NB4 (cell line): ENCODE measurements around the gene PELI2.

Source experiments
- DNase-seq: peaks from one replicate; pipeline ENCODE4 v3.0.0; 2010; ENCODE audit warnings: low read depth
- H3K4me3 ChIP-seq: one replicate; pipeline ENCODE4 v1.5.1; 2011; ENCODE audit warnings: mild to moderate bottlenecking, low read depth, low read length, moderate library complexity
- MYC ChIP-seq: IDR thresholded peaks from 2 replicates; pipeline ENCODE4 v1.6.1; 2011; ENCODE audit warnings: low read depth, low read length
- POLR2A ChIP-seq: IDR thresholded peaks from 2 replicates; pipeline ENCODE4 v1.6.1; 2011; ENCODE audit warnings: mild to moderate bottlenecking; ENCODE audit not compliant: insufficient read length; ENCODE audit errors: extremely low read depth
- TF ChIP-seq, protein P1 (sequence below): IDR thresholded peaks from one replicate; pipeline ENCODE4 v1.5.1; 2012; ENCODE audit warnings: low read depth, low read length
- TF ChIP-seq, protein P2 (sequence below): IDR thresholded peaks from 2 replicates; pipeline ENCODE4 v1.6.1; 2011; ENCODE audit warnings: low read depth, low read length

The PELI2 gene

DNA sequence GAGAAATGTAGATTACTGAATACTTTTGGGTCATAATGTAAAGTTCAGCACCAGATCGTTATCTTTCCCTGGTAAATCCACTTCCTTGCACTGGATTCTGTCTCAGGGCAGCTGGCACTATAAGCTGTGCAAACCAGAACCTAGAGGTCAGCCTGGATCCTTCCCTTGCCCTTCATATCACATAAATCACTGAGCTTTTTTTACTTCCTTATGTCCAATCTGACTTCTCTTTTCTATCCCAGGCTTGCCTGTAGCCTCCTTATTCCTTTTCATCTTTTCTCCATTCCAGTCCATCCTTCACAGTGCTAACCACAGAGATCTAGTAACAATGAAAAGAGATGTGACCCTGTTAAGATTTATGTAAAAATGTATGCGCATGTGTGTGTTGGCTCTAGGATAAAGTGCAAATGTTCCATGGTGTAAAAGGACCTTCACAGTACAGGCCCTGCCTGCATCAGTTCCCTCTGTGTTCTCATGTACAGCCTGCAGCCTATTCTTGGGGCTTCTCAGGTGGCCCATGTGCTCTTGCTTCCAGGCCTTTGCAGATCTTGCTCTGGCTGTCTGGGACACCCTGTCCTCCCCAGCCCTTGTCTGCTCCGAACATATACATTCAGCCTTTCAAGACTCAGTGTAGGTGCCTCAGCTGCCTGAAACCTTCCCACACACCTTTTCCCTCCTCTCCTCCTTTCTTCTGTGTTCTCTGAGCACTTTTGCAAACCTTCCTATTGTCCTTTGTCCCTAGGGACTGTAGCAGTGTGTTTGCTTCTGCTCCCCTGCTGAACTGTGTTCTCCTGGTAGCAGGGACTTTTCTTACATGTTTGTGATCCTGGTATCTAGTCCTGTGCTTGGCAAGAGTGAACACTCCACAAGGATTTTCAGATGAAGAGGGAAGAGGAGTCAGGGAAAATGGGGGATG is 30.0 kb downstream of the PELI2 start:
- TF ChIP-seq MYC (no peak), POLR2A (no peak)
- TF ChIP-seq, protein P1, sequence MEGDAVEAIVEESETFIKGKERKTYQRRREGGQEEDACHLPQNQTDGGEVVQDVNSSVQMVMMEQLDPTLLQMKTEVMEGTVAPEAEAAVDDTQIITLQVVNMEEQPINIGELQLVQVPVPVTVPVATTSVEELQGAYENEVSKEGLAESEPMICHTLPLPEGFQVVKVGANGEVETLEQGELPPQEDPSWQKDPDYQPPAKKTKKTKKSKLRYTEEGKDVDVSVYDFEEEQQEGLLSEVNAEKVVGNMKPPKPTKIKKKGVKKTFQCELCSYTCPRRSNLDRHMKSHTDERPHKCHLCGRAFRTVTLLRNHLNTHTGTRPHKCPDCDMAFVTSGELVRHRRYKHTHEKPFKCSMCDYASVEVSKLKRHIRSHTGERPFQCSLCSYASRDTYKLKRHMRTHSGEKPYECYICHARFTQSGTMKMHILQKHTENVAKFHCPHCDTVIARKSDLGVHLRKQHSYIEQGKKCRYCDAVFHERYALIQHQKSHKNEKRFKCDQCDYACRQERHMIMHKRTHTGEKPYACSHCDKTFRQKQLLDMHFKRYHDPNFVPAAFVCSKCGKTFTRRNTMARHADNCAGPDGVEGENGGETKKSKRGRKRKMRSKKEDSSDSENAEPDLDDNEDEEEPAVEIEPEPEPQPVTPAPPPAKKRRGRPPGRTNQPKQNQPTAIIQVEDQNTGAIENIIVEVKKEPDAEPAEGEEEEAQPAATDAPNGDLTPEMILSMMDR: no peak
- TF ChIP-seq, protein P2, sequence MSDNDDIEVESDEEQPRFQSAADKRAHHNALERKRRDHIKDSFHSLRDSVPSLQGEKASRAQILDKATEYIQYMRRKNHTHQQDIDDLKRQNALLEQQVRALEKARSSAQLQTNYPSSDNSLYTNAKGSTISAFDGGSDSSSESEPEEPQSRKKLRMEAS: no peak
- DNase-seq: no peak
- H3K4me3 ChIP-seq: no peak overlapping the region

DNA sequence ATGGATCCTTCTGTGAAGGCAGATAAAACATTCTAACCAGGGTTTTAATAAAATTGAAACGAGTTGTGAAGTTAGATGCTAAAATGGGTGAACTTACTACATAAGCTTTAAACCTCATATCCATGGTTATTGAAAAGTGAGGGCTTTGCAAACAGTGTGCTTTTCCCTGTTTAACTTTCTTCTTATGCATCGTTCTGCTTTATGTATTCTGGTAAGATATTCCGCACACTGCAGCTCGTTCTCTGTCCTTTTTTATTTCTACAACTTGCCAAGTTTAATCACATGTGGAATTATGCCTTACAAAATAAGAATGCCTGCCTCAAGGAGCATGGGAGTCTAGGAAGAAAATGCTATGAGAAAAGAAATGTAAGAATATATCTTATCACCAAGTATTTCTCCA is 30.9 kb downstream of the PELI2 start:
- TF ChIP-seq, protein P1: no peak
- TF ChIP-seq POLR2A (no peak), MYC (no peak)
- TF ChIP-seq, protein P2: no peak
- no peak overlapping the region for H3K4me3 ChIP-seq
- DNase-seq: no peak

DNA sequence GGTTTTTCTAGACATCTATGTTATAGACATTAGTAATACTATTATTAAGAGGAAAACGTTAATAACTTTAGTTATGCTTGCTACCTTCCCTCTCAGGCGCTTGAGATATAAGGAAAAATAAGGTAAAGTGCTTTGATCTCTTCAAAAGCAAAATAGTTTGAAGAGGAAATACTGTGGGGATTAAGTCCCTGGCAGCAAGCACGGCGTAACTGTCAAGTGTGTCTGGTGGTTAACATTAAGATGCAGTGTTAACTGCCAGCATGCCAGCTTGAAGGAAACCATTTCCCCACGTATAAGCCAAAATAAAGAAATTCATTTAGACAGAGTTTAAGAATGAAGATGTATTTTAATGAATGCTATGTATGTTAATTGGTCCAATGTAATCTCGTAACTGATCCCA is 31.8 kb downstream of the PELI2 start:
- DNase-seq: no peak
- H3K4me3 ChIP-seq: no peak overlapping the region
- TF ChIP-seq, protein P1: no peak
- TF ChIP-seq, protein P2: no peak
- TF ChIP-seq POLR2A (no peak), MYC (no peak)

DNA sequence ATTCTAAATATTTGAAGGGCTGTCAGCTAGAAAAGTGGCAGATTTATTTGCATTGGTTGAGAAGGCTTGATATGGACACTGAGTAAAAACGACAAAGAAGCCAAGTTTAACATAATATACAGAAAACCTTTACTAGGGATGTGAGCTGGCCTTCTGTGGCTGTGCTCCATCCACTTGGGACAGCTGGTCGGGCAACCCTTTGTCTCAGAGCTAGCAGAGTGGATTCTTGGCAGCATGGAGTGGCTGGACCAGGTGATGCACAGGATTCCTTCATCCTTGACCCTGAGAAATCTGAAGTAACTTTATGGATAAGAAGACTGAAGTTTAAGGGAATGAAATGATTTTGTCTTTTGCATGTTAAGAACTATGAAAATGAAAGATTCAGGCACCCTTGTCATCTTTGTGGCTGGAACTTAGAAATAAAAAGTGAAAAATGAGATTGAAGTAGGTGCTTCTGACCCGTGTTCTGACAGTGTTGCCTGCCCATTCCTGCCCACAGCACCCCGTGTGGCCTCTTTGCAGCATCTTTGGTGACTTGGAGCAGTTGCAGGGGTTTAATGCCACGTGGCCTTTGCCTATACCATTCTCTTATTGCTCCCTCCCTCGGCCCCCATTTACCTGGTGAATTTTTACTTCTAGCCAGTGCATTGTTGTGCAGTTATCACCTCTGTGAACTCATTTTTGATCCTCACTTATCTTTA is 32.6 kb downstream of the PELI2 start:
- DNase-seq: no peak
- no peak overlapping the region for H3K4me3 ChIP-seq
- TF ChIP-seq POLR2A (no peak), MYC (no peak)
- TF ChIP-seq, protein P1: no peak
- TF ChIP-seq, protein P2: no peak

DNA sequence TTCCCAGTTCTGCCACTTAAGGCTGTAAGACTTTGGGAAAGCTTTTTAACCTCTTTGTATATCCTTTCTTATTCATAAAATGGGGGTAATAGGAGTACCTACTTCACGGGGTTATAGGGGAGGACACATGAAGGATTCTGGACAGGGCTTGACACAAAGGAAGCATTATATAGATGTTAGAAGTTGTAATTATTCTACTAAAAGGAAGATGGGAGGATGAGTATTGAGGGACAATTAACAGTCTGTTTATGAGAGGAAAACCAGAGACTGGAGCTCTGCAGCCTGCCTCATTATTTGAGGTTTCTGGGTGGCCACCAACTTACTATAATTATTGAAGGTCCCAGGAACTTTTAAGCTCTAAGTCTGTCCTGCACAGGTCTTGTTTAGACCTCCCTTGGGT is 34.0 kb downstream of the PELI2 start:
- no peak for DNase-seq
- H3K4me3 ChIP-seq: no peak overlapping the region
- TF ChIP-seq, protein P1: no peak
- TF ChIP-seq MYC (no peak), POLR2A (no peak)
- TF ChIP-seq, protein P2: no peak
